Measurements from ENCODE around the gene MYO5B.

Gene MYO5B

GRCh38 chr18:49966090-49966489 is 228.9 kb downstream of the MYO5B start:
- no peak for TF ChIP-seq CTCF (IDR thresholded peaks at IDR 0.05; ENCODE audit: low read depth, low read length, missing control alignments)
- DNase-seq (ENCODE audit: low read depth), result no peak
- H3K4me3 ChIP-seq (ENCODE audit: low read depth, low read length), result no peak overlapping the region

DNA sequence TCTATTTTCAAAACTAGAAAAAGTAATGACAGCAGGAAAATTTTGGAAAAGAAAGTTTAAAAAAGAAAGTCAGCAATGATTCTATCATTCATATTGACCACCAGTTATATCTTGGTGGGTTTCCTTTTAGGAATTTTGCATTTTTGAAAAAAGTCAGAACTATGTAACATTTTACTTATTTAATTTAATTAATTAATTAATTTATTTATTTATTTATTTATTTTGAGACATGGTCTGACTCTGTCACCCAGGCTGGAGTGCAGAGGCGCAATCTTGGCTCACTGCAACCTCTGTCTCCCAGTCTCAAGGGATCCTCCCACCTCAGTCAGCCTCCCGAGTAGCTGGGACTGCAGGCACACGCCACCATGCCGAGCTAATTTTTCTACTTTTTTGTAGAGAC is 231.7 kb downstream of the MYO5B start:
- no peak for DNase-seq (ENCODE audit: low read depth)
- no peak overlapping the region for H3K4me3 ChIP-seq (ENCODE audit: low read depth, low read length)
- TF ChIP-seq CTCF (IDR thresholded peaks at IDR 0.05; ENCODE audit: low read depth, low read length, missing control alignments), result no peak

GRCh38 chr18:49961271-49961670 is 233.7 kb downstream of the MYO5B start:
- no peak for TF ChIP-seq CTCF (IDR thresholded peaks at IDR 0.05; ENCODE audit: low read depth, low read length, missing control alignments)

DNA sequence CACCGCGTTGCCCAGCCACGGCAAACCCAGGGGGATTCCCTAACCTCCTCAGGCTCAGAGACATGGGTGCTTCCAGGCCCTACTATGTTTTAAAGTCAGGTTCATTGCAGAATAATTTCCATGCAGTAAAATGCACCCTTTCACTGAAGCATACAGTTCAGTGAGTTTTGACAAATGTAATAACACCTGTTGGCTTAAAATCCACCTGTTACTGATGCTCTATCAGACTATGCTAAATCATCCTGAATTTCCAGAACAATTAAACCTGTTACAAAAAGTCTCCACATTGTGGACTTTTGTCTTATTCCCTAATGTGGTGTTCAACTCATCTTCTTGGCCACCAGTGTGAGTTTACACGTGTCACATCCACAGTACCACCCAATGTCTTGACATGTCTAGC is 234.6 kb downstream of the MYO5B start:
- no peak for DNase-seq (ENCODE audit: low read depth)
- no peak for TF ChIP-seq CTCF (IDR thresholded peaks at IDR 0.05; ENCODE audit: low read depth, low read length, missing control alignments)
- H3K4me3 ChIP-seq (ENCODE audit: low read depth, low read length), result no peak overlapping the region

More at GRCh38 chr18:49961271-49961670, 233.7 kb downstream of the MYO5B start:
- no peak for DNase-seq (ENCODE audit: low read depth)
- H3K4me3 ChIP-seq (ENCODE audit: low read depth, low read length), result no peak overlapping the region

- TF ChIP-seq CTCF (IDR thresholded peaks at IDR 0.05; ENCODE audit: low read depth, low read length, missing control alignments), result no peak
- no peak overlapping the region for H3K4me3 ChIP-seq (ENCODE audit: low read depth, low read length)
- no peak for DNase-seq (ENCODE audit: low read depth)
These were observed 235.8 kb downstream of the MYO5B start for GRCh38 chr18:49959176-49959575.

- no peak overlapping the region for H3K4me3 ChIP-seq (ENCODE audit: low read depth, low read length)
- no peak for TF ChIP-seq CTCF (IDR thresholded peaks at IDR 0.05; ENCODE audit: low read depth, low read length, missing control alignments)
- DNase-seq (ENCODE audit: low read depth), result no peak
These were observed 239.7 kb downstream of the MYO5B start for GRCh38 chr18:49955263-49955662.

GRCh38 chr18:49953391-49953790 is 241.6 kb downstream of the MYO5B start:
- no peak overlapping the region for H3K4me3 ChIP-seq (ENCODE audit: low read depth, low read length)
- TF ChIP-seq CTCF (IDR thresholded peaks at IDR 0.05; ENCODE audit: low read depth, low read length, missing control alignments), result no peak
- no peak for DNase-seq (ENCODE audit: low read depth)

Measured in GM12864 (cell line).